Muscle layer of duodenum (tissue), 2 donors: ENCODE measurements around the gene ADARB1.

Experiments used
- H3K27ac ChIP-seq: one replicate; pipeline ENCODE4 v1.7.0; 2013; ENCODE audit warnings: mild to moderate bottlenecking, low read length
- H3K27me3 ChIP-seq: one replicate; pipeline ENCODE4 v1.7.0; 2013; ENCODE audit warnings: low read depth, mild to moderate bottlenecking, control low read depth, low read length
- H3K36me3 ChIP-seq, 2 donors: one replicate each; pipeline ENCODE4 v1.7.0; 2013; ENCODE audit warnings: low read length in 2 of 2, control low read depth in 1 of 2, mild to moderate bottlenecking in 1 of 2; ENCODE audit not compliant: insufficient read depth in 2 of 2, control insufficient read depth in 1 of 2
- H3K4me1 ChIP-seq, 2 donors: one replicate each; pipeline ENCODE4 v1.7.0; 2013; ENCODE audit warnings: low read length in 2 of 2, mild to moderate bottlenecking in 2 of 2, control low read depth in 1 of 2, moderate library complexity in 1 of 2; ENCODE audit not compliant: insufficient read depth in 2 of 2, control insufficient read depth in 1 of 2
- H3K4me3 ChIP-seq, 2 donors: one replicate each; pipeline ENCODE4 v1.7.0; 2013; ENCODE audit warnings: low read length in 2 of 2, low read depth in 1 of 2, mild to moderate bottlenecking in 1 of 2
- H3K9me3 ChIP-seq, 2 donors: one replicate each; pipeline ENCODE4 v1.7.0; 2013; ENCODE audit warnings: low read length in 2 of 2, control low read depth in 1 of 2, mild to moderate bottlenecking in 1 of 2; ENCODE audit not compliant: control insufficient read depth in 1 of 2
- donor health status: healthy.

ADARB1 gene

DNA sequence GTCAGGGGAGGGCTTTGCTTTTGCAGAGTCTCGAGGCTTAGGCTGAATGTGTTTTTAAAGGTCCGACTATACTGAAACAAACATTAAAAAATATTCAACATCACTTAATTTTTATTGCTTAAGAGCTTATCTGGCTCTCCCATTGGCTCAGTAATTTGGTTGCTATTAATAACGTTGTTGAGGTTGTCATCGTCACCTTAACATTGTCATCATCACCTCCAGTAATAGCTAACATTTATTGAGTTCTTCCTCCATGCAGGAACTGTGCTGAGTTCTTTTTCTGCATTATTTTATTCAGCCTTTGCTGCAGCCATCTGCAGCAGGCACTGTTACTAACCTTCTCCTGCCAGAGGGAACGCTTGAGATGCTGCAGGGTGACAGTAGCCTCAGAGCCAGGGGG, 40.1 kb downstream of the ADARB1 start:
- H3K27ac ChIP-seq: no peak overlapping the region

DNA sequence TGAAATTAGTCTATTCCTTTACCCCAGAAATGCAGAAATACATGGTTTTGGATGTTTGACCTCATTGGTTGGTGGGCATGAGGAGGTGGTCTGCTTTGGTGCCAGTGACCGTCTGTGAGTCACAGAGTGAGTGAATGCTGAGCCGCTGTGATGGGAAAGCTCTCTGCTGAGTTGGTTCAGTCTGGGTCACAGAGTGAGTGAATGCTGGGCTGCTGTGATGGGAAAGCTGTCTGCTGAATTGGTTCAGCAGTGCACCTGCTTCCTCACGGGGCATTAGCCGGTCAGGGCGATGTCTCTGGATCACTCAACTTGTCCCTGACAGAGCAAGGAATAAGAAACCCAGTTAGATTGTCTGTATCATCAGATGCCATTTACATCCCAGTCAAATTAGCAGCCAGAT, 40.8 kb downstream of the ADARB1 start:
- Histone ChIP-seq H3K4me3 (no peak overlapping the region), H3K4me1 (peaks cover 0 to 14% of the 10 kb centered on the region in 2 donors), H3K27ac (no peak overlapping the region), H3K9me3 (no peaks in the 10 kb centered on the region), H3K36me3 (no peaks in the 10 kb centered on the region), H3K27me3 (no peaks in the 10 kb centered on the region)

More for the DNA sequence above, 40.1 kb downstream of the ADARB1 start:
- Histone ChIP-seq H3K27me3 (no peaks in the 10 kb centered on the region), H3K36me3 (no peaks in the 10 kb centered on the region), H3K4me3 (no peak overlapping the region), H3K4me1 (peaks cover 0 to 21% of the 10 kb centered on the region in 2 donors), H3K9me3 (no peaks in the 10 kb centered on the region)

DNA sequence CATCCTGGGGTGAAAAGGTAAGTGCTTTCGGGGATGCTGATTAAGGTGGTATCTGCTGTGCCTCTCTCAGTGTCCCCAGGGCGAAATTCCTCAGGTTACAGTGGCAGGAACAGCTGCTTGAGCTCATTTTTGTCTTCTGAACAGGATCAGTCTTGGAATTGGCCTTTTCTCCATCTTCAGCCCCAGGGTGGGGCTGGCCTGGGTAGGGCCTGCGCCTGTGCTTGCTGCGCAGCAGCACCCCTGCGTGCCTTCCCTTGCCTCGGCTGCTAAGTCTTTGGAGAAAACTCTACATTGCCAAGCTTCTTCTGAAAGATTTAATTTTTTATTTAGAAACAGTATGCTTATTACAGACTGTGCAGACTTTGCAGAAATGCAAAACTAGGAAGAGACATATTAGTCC, 41.7 kb downstream of the ADARB1 start:
- Histone ChIP-seq H3K4me3 (no peak overlapping the region), H3K9me3 (no peaks in the 10 kb centered on the region), H3K4me1 (peaks cover 0 to 12% of the 10 kb centered on the region in 2 donors), H3K27ac (no peak overlapping the region), H3K27me3 (no peaks in the 10 kb centered on the region), H3K36me3 (no peaks in the 10 kb centered on the region)

GRCh38 chr21:45117314-45117713, 42.9 kb downstream of the ADARB1 start:
- no peak overlapping the region for H3K4me3 ChIP-seq
- H3K27ac ChIP-seq: no peak overlapping the region
- H3K36me3 ChIP-seq: no peaks in the 10 kb centered on the region
- H3K4me1 ChIP-seq: peaks cover 0 to 12% of the 10 kb centered on the region in 2 donors
- no peaks in the 10 kb centered on the region for H3K27me3 ChIP-seq
- no peaks in the 10 kb centered on the region for H3K9me3 ChIP-seq

- Histone ChIP-seq H3K27me3 (no peaks in the 10 kb centered on the region), H3K27ac (no peak overlapping the region), H3K9me3 (no peaks in the 10 kb centered on the region), H3K4me3 (no peak overlapping the region), H3K36me3 (no peaks in the 10 kb centered on the region), H3K4me1 (peaks cover 0 to 12% of the 10 kb centered on the region in 2 donors)
Measured at GRCh38 chr21:45118099-45118498, 43.7 kb downstream of the ADARB1 start.

DNA sequence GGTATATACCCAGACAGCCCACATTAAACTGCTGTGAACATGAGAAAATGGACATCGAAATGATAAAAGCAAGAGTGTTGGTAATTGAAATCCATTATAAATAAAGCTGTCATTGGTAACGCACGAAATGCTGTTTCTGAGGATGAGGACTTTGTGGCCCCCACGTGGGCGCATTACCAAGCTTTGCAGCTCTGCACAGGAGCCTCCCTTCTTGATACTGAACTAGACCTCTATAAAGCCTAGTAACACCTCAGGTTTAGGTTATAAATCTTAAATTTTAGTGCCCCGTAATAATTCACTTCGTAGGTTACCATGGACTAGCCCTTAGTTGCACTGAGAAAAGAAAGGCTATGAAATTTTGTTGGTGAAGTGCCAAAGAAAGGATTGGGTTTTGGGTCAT, 45.4 kb downstream of the ADARB1 start:
- Histone ChIP-seq H3K27me3 (no peaks in the 10 kb centered on the region), H3K27ac (no peak overlapping the region), H3K4me3 (no peak overlapping the region), H3K4me1 (no peaks in the 10 kb centered on the region), H3K36me3 (no peaks in the 10 kb centered on the region), H3K9me3 (no peaks in the 10 kb centered on the region)

- Histone ChIP-seq H3K36me3 (no peaks in the 10 kb centered on the region), H3K4me3 (no peak overlapping the region), H3K4me1 (no peaks in the 10 kb centered on the region), H3K27me3 (no peaks in the 10 kb centered on the region), H3K27ac (no peak overlapping the region), H3K9me3 (no peaks in the 10 kb centered on the region)
Measured at GRCh38 chr21:45120975-45121374, 46.6 kb downstream of the ADARB1 start.

GRCh38 chr21:45122030-45122429, 47.6 kb downstream of the ADARB1 start:
- Histone ChIP-seq H3K4me1 (no peaks in the 10 kb centered on the region), H3K9me3 (no peaks in the 10 kb centered on the region), H3K4me3 (no peak overlapping the region), H3K27ac (no peak overlapping the region), H3K36me3 (no peaks in the 10 kb centered on the region), H3K27me3 (no peaks in the 10 kb centered on the region)

- Histone ChIP-seq H3K9me3 (no peaks in the 10 kb centered on the region), H3K27ac (no peak overlapping the region), H3K4me1 (no peaks in the 10 kb centered on the region), H3K4me3 (no peak overlapping the region), H3K36me3 (no peaks in the 10 kb centered on the region), H3K27me3 (no peaks in the 10 kb centered on the region)
Measured at GRCh38 chr21:45122432-45123132, 48.2 kb downstream of the ADARB1 start.

DNA sequence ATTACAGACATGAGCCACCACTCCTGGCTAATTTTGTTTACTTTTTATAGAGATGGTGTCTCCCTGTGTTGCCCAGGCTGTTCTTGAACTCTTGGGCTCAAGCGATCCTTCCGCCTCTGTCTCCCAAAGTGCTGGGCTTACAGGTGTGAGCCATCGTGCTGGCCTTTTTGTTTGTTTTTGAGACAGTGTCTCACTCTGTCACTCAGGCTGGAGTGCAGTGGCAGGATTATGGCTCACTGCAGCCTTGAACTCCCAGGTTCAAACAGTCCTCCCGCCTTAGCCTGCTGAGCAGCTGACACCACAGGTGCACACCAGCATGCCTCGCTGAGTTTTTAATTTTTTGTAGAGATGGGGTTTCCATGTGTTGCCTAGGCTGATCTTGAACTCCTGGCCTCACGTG, 49.1 kb downstream of the ADARB1 start:
- no peaks in the 10 kb centered on the region for H3K27me3 ChIP-seq
- H3K4me1 ChIP-seq: no peaks in the 10 kb centered on the region
- H3K9me3 ChIP-seq: no peaks in the 10 kb centered on the region
- no peaks in the 10 kb centered on the region for H3K36me3 ChIP-seq
- H3K4me3 ChIP-seq: no peak overlapping the region
- H3K27ac ChIP-seq: no peak overlapping the region

- Histone ChIP-seq H3K27ac (no peak overlapping the region), H3K4me3 (no peak overlapping the region), H3K36me3 (no peaks in the 10 kb centered on the region), H3K9me3 (no peaks in the 10 kb centered on the region), H3K27me3 (no peaks in the 10 kb centered on the region), H3K4me1 (peaks cover 0 to 5% of the 10 kb centered on the region in 2 donors)
Measured at GRCh38 chr21:45124596-45124995, 50.2 kb downstream of the ADARB1 start.

DNA sequence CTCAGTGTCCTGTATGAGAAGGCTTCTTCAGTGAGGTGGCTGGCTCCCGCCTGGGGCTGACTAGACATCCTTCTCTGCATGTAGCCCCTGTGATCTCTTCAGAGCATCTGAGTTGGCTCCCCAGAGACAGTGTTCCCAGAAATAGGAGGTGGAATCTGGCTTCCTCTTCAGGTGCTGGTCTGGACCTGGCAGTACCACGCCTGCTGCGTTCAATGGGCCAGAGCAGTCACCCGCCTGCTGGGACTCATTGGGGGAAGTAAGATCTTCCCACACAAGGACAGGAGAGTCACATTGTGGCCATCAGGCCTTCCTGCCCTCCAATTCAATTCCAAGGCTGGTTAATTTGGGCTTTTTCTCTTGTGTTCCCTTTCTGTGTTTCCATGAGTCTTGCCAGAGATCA, 51.0 kb downstream of the ADARB1 start:
- no peaks in the 10 kb centered on the region for H3K27me3 ChIP-seq
- no peaks in the 10 kb centered on the region for H3K9me3 ChIP-seq
- H3K4me3 ChIP-seq: no peak overlapping the region
- H3K27ac ChIP-seq: no peak overlapping the region
- H3K4me1 ChIP-seq: peaks cover 0 to 5% of the 10 kb centered on the region in 2 donors
- H3K36me3 ChIP-seq: no peaks in the 10 kb centered on the region
